ENCODE data around the gene TRMT1L. TPM values are rescaled to one million over a fixed set of nuclear protein-coding genes. Genes with fewer than 3 reads are reported as not detected.
"Not testable (repeated sequence)": the region's sequence is repeated elsewhere in the genome, so short reads cannot be mapped to it uniquely, and the experiment has no call there.

The TRMT1L gene, protein sequence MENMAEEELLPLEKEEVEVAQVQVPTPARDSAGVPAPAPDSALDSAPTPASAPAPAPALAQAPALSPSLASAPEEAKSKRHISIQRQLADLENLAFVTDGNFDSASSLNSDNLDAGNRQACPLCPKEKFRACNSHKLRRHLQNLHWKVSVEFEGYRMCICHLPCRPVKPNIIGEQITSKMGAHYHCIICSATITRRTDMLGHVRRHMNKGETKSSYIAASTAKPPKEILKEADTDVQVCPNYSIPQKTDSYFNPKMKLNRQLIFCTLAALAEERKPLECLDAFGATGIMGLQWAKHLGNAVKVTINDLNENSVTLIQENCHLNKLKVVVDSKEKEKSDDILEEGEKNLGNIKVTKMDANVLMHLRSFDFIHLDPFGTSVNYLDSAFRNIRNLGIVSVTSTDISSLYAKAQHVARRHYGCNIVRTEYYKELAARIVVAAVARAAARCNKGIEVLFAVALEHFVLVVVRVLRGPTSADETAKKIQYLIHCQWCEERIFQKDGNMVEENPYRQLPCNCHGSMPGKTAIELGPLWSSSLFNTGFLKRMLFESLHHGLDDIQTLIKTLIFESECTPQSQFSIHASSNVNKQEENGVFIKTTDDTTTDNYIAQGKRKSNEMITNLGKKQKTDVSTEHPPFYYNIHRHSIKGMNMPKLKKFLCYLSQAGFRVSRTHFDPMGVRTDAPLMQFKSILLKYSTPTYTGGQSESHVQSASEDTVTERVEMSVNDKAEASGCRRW
- polyA plus RNA-seq (ENCODE audit: insufficient read depth in 1 of 5, insufficient read length in 5 of 5, low replicate concordance in 1 of 5): 10 to 100 TPM; 15.1 to 25.7 (median 22.9) TPM
- long read RNA-seq, donor 1, full-length matches to known transcripts: 3 of 3 reads
- long read RNA-seq, donor 1, partial matches to known transcripts: 0 of 3 reads
- long read RNA-seq, donor 1, other reads (novel, unspliced or antisense): 0 of 3 reads
- long read RNA-seq, donor 2: 0 reads
- long read RNA-seq, donor 3: 0 reads
- long read RNA-seq, donor 4, full-length matches to known transcripts: 1 of 1 reads
- long read RNA-seq, donor 4, partial matches to known transcripts: 0 of 1 reads
- long read RNA-seq, donor 4, other reads (novel, unspliced or antisense): 0 of 1 reads
- long read RNA-seq, donor 5, full-length matches to known transcripts: 2 of 2 reads
- long read RNA-seq, donor 5, partial matches to known transcripts: 0 of 2 reads
- long read RNA-seq, donor 5, other reads (novel, unspliced or antisense): 0 of 2 reads
- long read RNA-seq, donor 6, full-length matches to known transcripts: 3 of 3 reads
- long read RNA-seq, donor 6, partial matches to known transcripts: 0 of 3 reads
- long read RNA-seq, donor 6, other reads (novel, unspliced or antisense): 0 of 3 reads
- long read RNA-seq, donor 7: 0 reads
- long read RNA-seq, donor 8: 0 reads

- DNase-seq: peak; percentile 99
These were observed at the start of gene TRMT1L, which contains the start of gene SWT1 for GRCh38 chr1:185156854-185157598. TRMT1L (minus strand) TSS chr1:185156953; CDS start chr1:185156712, 241 bp downstream. SWT1 (plus strand) TSS chr1:185157167; CDS start chr1:185160842, 3,675 bp downstream.

- DNase-seq: no peak
These were observed 44.1 kb upstream of the TRMT1L start for GRCh38 chr1:185200889-185201288.

GRCh38 chr1:185198712-185199111 lies 42.0 kb upstream of the TRMT1L start:
- DNase-seq: not testable (repeated sequence)

DNA sequence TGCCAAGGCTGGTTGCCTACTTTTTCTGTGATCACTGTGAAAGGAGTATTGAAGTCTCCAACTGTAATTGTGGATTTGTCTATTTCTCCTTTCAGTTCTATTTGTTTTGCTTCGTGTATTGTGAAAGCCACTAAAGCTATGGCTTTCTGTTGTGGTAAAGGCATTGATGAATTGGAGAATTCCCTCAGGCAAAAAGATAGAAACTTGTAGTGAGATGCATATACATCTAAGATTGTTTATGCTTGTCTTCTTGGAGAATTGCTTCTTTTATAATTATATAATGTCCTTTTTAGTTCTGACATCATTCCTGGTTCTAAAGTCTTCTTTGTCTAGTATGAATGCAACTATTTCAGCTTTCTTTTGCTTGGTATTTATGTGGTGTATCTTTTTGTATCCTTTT lies 37.0 kb upstream of the TRMT1L start:
- no peak for DNase-seq

DNA sequence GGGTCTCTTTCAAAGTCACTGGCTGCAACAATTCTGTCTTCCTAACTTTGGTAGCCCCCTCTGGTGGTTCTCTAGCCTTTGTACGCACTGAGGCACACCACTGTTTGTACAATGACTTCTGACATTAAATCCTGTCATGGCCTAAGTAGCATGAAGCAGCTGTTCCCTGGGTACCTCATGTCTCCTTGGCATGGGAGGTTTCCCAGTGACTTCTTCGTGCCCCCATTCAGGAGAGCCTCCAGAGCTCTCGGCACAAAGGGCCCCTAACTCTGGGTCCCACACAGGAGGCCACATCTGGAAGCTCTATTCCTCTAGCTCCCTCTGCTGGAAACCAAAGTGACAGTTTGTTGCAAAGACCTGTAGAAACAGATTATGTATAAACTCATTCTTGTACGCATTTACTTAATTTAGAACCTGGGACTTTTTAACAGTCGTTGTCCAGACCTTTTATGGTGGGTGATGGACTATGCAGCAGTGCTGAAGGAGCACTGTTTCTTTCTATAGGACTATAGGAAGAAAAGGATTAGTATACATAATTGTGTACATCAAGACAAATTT lies 13.6 kb upstream of the TRMT1L start:
- DNase-seq: peak; percentile 49 to 59

DNA sequence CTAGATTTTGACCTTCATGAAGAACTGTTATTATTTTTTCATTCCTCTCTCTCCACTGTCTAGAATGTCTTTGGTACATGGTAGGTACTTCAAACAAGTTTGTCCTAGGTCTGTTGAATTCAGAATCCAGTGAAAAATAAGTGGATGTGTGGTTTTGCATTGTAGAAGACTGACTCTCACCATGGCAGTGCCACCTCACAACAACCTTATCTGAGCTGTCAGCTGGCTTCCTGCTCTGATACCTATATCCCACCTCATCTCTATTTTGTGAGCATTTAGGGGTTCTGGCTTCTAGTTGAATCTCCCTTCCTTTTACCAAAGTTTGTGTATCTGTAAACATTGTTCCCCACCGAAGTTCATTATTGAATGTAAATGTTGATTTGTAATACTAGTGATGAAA lies 9.4 kb upstream of the TRMT1L start:
- no peak for DNase-seq

GRCh38 chr1:185162491-185162890 lies 5.7 kb upstream of the TRMT1L start:
- DNase-seq: no peak

DNA sequence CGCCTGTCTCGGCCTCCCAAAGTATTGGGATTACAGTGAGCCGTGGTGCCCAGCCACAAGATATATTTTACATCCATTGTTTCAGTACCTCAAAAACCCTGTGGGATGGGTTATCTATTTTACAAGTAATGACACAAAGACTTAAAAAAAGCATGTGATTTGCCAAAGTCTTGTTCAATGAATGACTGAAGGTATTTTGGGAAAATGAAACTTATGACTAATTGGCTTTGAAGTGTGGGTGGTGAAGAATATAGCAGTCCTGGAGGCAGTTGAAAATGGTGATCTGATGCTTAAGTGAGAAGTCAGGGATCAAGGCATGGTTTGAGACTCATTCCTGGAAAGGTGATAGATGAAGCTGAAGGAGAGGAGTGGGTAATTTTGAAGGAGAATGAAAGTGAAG lies 3.2 kb upstream of the TRMT1L start:
- no peak for DNase-seq

DNA sequence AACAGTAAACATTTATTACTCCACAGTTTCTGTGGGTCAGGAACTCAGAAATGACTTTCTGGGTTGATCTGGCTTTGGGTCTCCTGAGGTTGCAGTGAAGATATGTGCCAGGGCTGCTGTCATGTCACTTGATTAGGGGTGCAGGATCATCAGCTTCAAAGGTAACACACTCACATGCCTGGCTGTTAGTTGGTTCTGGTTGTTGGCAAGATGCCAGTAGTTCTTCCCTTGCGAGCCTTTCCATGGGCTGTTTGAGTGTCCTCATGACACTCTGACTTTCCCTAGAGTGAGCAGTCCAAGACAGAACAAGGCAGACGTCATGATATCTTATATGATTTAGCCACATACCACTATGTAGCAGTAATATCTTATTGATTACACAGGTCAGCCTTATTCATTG lies 2.0 kb upstream of the TRMT1L start:
- no peak for DNase-seq

DNA sequence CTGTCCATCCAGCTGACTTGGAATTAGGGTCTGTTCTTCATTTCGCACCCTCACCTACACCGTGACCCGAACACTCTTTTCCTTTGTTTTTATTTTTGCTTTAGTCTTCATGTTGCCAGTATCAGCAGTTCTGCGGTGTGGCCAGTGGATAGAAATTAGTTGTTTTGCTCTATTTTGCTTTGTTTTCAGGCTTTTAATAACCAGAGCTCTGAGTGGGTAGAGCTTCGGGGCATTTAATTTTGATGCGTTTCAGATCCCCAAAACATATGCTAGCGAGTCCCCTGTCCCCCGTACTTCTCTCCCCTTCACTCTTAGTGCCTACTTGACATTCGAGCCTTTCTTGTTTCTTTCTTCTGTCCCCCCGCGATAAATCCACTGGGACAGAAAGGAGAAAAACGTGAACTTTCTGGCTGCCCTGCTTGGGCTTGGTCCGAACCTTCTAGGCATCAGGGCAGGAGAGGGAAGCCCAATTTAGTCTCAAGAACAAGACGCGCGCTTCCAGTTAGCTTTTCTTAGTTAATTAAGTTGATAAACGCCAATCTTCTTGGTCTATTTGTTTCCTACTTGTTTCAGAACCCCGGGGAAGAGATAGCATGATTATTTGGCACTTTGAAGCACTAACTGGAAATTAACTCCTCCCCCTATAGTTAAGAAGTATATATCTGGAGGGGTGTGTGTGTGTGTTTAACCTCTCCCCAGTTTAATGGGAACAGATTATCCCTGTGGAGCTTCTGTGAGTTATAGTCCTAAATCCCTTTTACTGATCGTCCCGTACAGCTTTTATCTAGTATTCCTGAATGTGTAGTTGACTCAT lies 1.1 kb upstream of the TRMT1L start:
- DNase-seq: peak in 1 of 2 donors; percentile 20

DNA sequence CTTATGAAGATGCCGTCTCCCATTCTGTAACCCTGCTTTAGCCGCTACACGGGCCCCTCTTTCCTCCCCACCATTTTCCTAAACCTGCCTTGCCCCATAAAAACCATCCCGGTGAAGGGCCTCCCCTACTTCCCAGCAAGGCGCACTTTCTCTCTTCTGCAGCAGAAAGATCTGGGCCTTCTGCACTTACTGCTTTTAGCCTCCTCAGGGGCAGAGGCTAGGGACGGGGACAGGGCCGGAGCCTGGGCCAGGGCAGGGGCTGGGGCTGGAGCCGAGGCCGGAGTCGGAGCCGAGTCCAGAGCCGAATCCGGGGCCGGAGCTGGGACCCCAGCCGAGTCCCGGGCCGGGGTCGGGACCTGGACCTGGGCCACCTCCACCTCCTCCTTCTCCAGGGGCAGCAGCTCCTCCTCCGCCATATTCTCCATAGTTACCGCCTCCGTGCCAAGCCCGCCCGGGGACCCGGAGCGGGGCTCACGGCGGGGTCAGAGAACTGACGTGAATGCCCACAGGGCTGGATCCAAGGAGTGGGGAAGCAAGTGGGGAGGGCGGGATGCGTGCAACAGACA lies 382 bp downstream of the TRMT1L start:
- DNase-seq: no peak

- DNase-seq: peak in 1 of 2 donors; percentile 65
These were observed 1.0 kb downstream of the TRMT1L start for GRCh38 chr1:185155600-185156287.

GRCh38 chr1:185154912-185155513 lies 1.7 kb downstream of the TRMT1L start:
- DNase-seq: no peak

DNA sequence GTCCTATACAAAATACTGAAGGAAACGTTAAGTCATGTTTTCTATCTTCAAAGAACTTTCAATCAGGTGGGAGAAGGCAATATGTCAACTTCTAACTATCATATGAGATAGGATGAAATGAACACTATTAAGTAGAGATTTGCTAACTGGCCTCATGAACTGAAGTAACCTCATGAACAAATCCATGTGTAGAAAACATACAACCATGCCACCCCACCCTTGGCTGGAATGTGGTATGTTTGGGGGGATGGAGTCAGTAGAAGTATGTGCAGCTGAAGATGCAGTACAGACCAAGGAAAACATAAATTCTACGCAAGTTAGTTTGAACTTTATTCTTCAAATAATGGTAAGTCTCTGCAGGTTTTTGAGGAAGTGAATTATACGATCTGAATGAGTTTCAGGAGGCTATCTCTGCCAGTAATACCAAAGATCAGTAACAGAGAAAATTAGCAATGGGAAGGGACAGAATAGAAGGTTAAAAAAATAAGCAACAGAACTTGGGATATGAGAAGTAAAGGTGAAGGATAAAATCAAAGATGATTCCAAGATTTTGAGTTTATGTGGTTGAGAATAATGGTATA lies 4.5 kb downstream of the TRMT1L start:
- no peak for DNase-seq

DNA sequence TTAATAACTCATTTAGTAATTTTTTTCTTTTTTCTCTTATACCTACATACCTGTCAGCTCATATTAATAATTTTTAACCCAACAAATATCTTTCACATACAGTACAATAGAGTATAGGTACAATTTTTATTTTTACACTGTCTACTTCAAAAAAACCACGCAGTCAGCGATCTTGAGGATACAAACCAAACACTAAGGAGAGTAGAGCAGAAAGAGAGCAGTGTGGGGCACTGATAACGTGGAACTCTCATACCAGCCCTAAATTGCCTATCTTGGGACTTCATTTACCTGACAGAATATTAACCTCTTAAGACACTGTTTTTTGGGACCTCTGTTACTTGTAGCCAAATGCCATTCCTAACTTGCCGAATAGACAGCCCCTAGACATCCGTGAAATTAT lies 5.5 kb downstream of the TRMT1L start:
- DNase-seq: no peak

DNA sequence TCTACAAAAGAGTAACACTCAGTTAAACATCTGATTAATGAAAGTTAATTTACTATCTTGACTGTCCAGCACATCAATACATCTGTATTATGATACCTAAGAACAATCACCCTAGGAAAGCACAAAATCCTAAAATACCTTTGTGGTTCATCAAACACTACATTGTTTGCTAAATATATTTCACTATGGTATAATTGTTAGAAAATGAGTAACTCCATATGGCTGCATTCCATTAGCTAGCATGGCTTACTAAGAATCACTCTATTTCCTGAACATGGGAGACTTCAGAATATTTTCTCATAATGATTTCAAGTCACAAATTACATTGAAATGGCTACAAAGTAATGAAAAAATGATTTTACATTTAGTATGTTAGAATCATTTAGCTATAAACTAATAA lies 12.5 kb downstream of the TRMT1L start:
- DNase-seq: no peak

GRCh38 chr1:185139246-185139645 lies 17.5 kb downstream of the TRMT1L start:
- DNase-seq: no peak
